HL-60 (cell line): Measurements from ENCODE around the gene VWA1.
A peak's percentile ranks its signal among the peaks of the same experiment; 100 is the strongest.
"Not testable (repeated sequence)": the region's sequence is repeated elsewhere in the genome, so short reads cannot be mapped to it uniquely, and the experiment has no call there.

ENCODE experiments used
- DNase-seq, 2 experiments: peaks; one replicate each; pipeline ENCODE4 v3.0.0-alpha.2; 2010 to 2020; ENCODE audit warnings: low read depth in 1 of 2, low spot score in 1 of 2
- H3K27ac ChIP-seq: fragments of 250-450 bp; sonication (Bioruptor Pico); replicated peaks from 2 replicates; pipeline ENCODE4 v1.5.1; 2020; ENCODE audit warnings: mild to moderate bottlenecking, moderate library complexity
- H3K27me3 ChIP-seq: fragments of 250-450 bp; sonication (Bioruptor Pico); 2 replicates; pipeline ENCODE4 v1.5.1; 2021; ENCODE audit warnings: mild to moderate bottlenecking, moderate library complexity; ENCODE audit not compliant: insufficient read depth, poor library complexity, severe bottlenecking
- H3K4me3 ChIP-seq: replicated peaks from 2 replicates; pipeline ENCODE4 v1.5.1; 2011; ENCODE audit warnings: mild to moderate bottlenecking, control low read depth, low read length; ENCODE audit not compliant: insufficient read depth
- CTCF ChIP-seq: IDR thresholded peaks from one replicate; pipeline ENCODE4 v1.5.1; 2011; ENCODE audit warnings: low read length, control low read depth, inconsistent platforms; ENCODE audit not compliant: insufficient read depth
- GABPA ChIP-seq: IDR thresholded peaks from 2 replicates; pipeline ENCODE4 v1.6.1; 2012; ENCODE audit warnings: low read depth
- POLR2AphosphoS5 ChIP-seq: IDR thresholded peaks from 2 replicates; pipeline ENCODE4 v1.6.1; 2012; ENCODE audit warnings: low read depth
- REST ChIP-seq: IDR thresholded peaks from 2 replicates; pipeline ENCODE4 v1.6.1; 2012; ENCODE audit warnings: low read depth; ENCODE audit not compliant: insufficient replicate concordance
- SPI1 ChIP-seq: IDR thresholded peaks from 2 replicates; pipeline ENCODE4 v1.6.1; 2012; ENCODE audit warnings: low read depth, mild to moderate bottlenecking, borderline replicate concordance

Gene VWA1

GRCh38 chr1:1400576-1401456, 34.7 kb upstream of the VWA1 start:
- Histone ChIP-seq H3K4me3 (peak overlapping the region; percentile 86), H3K27me3 (no peaks in the 10 kb centered on the region), H3K27ac (peak overlapping the region; percentile 91)
- DNase-seq = no peak
- TF ChIP-seq GABPA = no peak
- no peak; the same call in 1 of the 2 replicates for TF ChIP-seq POLR2AphosphoS5

- Histone ChIP-seq H3K27me3 (no peaks in the 10 kb centered on the region), H3K27ac (no peak overlapping the region), H3K4me3 (no peak overlapping the region)
- TF ChIP-seq REST (no peak), SPI1 (no peak), POLR2AphosphoS5 (peak; percentile 68)
- DNase-seq = no peak
Observed at GRCh38 chr1:1401457-1402010, 34.0 kb upstream of the VWA1 start.

GRCh38 chr1:1402072-1402900, 33.2 kb upstream of the VWA1 start:
- peak in 1 of 2 experiments; percentile 59 for DNase-seq
- H3K4me3 ChIP-seq = no peak overlapping the region
- peak; percentile 63 for TF ChIP-seq CTCF
- no peak for TF ChIP-seq GABPA
- TF ChIP-seq REST = no peak
- TF ChIP-seq SPI1 = no peak
- peak; percentile 10; the same call in 1 of the 2 replicates for TF ChIP-seq POLR2AphosphoS5
- no peaks in the 10 kb centered on the region for H3K27me3 ChIP-seq
- no peak overlapping the region for H3K27ac ChIP-seq

GRCh38 chr1:1402901-1403392, 32.5 kb upstream of the VWA1 start:
- H3K4me3 ChIP-seq, DNase-seq, H3K27ac ChIP-seq, H3K27me3 ChIP-seq: not testable (repeated sequence)

GRCh38 chr1:1403653-1404052, 31.8 kb upstream of the VWA1 start:
- DNase-seq = no peak
- no peak overlapping the region for H3K27ac ChIP-seq
- TF ChIP-seq GABPA (no peak), SPI1 (no peak), CTCF (no peak), POLR2AphosphoS5 (no peak; the same call in 1 of the 2 replicates), REST (no peak)
- H3K27me3 ChIP-seq = no peaks in the 10 kb centered on the region
- no peak overlapping the region for H3K4me3 ChIP-seq
